ENCODE measurements around the gene SCCPDH. TPM values are rescaled to one million over a fixed set of nuclear protein-coding genes. Genes with fewer than 3 reads are reported as not detected.

Gene SCCPDH
- total RNA-seq, 4 donors from 2014 or later, result 0.95 to 8.2 (median 3.8) TPM

DNA sequence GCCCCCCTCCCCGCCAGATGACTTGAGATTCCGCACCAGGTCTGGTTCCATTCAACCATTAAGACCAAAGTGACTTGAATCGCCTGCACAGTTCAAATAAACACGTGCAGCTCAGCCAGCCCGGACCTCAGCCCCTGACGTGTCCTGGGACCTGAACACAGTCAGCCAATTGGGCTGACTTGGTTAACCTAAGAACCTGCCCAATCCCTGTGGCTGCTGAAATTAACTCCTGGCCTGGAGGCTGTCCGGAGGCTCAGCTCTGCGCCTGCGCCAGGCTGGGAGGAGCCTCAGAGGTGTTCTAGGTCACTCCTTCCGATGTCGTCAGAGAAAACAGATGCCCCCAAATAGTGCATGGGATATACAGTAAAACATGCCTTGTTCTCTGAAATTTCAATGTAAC, 73.4 kb downstream of the SCCPDH start:
- Histone ChIP-seq H3K4me1 (peaks cover 0 to 39% (median 13%) of the 10 kb centered on the region in 3 donors), H3K4me3 (no peak overlapping the region), H3K36me3 (no peaks in the 10 kb centered on the region), H3K9me3 (no peaks in the 10 kb centered on the region), H3K27me3 (peaks cover 0 to 52% (median 0%) of the 10 kb centered on the region in 4 donors), H3K27ac (no peak overlapping the region)
- intact Hi-C loops (cut with DNase I), result no loop called here
- WGBS, 2 donors, result 83 to 98% methylated on average over 6 to 7 of the region's 11 CpGs
- TF ChIP-seq, protein P1, sequence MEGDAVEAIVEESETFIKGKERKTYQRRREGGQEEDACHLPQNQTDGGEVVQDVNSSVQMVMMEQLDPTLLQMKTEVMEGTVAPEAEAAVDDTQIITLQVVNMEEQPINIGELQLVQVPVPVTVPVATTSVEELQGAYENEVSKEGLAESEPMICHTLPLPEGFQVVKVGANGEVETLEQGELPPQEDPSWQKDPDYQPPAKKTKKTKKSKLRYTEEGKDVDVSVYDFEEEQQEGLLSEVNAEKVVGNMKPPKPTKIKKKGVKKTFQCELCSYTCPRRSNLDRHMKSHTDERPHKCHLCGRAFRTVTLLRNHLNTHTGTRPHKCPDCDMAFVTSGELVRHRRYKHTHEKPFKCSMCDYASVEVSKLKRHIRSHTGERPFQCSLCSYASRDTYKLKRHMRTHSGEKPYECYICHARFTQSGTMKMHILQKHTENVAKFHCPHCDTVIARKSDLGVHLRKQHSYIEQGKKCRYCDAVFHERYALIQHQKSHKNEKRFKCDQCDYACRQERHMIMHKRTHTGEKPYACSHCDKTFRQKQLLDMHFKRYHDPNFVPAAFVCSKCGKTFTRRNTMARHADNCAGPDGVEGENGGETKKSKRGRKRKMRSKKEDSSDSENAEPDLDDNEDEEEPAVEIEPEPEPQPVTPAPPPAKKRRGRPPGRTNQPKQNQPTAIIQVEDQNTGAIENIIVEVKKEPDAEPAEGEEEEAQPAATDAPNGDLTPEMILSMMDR (IDR thresholded peaks at IDR 0.05), result no peak
- TF ChIP-seq POLR2A (IDR thresholded peaks at IDR 0.05), result no peak
- no peak for DNase-seq

- no peak for DNase-seq
- H3K4me1 ChIP-seq, result peaks cover 0 to 39% (median 13%) of the 10 kb centered on the region in 3 donors
- H3K9me3 ChIP-seq, result no peaks in the 10 kb centered on the region
- peaks cover 0 to 47% (median 0%) of the 10 kb centered on the region in 4 donors for H3K27me3 ChIP-seq
- WGBS, 2 donors, result 61 to 69% methylated on average over 3 to 4 of the region's 4 CpGs
- no peaks in the 10 kb centered on the region for H3K36me3 ChIP-seq
- no peak for TF ChIP-seq POLR2A (IDR thresholded peaks at IDR 0.05)
- TF ChIP-seq, protein P1 (IDR thresholded peaks at IDR 0.05), result no peak
- no peak overlapping the region for H3K4me3 ChIP-seq
- intact Hi-C loops (cut with DNase I), result no loop called here
- no peak overlapping the region for H3K27ac ChIP-seq
Measured at GRCh38 chr1:246798107-246798506, 73.9 kb downstream of the SCCPDH start.

DNA sequence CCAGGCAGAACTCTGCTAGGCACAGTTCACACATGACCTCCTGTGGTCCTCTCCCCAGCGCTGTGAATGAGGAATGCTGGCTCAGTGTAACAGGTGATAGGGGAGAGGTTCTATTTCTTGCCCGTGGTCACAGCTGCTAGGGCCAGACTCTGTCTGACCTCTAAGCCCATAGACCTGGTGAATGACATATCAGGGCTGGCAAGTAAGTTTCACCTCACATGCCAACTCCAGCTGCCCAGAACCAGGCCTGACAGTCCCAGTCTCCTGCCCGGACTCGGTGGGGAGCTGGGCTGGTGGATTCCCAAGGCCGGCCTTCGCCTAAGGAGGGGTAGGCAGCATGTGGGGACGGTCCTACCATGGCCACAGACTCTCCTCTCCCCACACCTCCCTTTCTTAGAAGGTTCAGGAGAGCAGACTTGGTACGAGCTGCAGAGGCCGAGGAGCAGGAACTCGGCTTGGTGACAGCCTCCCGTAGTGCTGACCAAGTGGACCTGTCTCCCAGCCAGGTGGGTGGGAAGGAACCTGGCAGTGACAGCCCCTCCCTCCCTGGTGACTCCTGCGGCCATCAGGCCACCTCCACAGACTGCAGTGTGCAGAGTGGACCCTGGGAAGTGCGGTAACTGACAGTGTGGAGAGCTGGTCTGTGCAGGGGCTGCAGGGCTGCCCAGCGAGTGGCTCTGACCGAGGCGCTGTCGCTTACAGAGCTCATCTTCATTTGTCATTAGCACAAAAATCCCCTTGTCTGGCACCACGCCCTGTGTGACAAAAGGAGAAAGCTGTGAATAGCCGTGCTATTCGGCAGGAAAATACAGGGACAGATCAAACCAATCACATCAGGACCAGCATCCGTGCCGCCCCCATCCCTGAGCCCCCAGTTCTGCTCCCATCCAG, 74.6 kb downstream of the SCCPDH start:
- peaks cover 0 to 35% (median 13%) of the 10 kb centered on the region in 3 donors for H3K4me1 ChIP-seq
- H3K27ac ChIP-seq, result no peak overlapping the region
- 51 to 61% methylated on average over 4 to 6 of the region's 22 CpGs for WGBS, 2 donors
- peaks cover 0 to 41% (median 0%) of the 10 kb centered on the region in 4 donors for H3K27me3 ChIP-seq
- no peak overlapping the region for H3K4me3 ChIP-seq
- H3K9me3 ChIP-seq, result no peaks in the 10 kb centered on the region
- intact Hi-C loops (cut with DNase I), result no loop called here
- no peaks in the 10 kb centered on the region for H3K36me3 ChIP-seq
- no peak for DNase-seq
- TF ChIP-seq, protein P1 (IDR thresholded peaks at IDR 0.05), result no peak
- no peak for TF ChIP-seq POLR2A (IDR thresholded peaks at IDR 0.05)

DNA sequence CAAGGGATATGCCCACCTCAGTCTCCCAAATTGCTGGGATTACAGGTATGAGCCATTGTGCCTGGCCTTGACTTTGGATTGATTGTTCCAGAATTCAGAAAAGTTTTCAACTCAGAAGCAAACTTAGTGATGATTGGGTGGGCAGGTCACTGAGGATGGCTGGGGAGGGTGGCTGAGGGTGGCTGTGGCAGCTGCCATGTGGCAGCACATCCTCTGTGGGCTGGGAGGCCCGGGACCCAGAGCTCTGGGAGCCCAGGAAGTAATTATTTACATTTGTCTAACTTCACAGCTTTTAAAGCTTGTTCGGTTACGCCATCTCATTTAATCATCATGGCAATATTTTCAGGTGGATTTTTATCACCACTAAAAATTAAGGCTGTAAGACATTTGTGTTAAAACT, 76.1 kb downstream of the SCCPDH start:
- Histone ChIP-seq H3K27ac (no peak overlapping the region), H3K4me1 (peaks cover 0 to 20% (median 3%) of the 10 kb centered on the region in 3 donors), H3K4me3 (no peak overlapping the region), H3K36me3 (no peaks in the 10 kb centered on the region), H3K9me3 (no peaks in the 10 kb centered on the region), H3K27me3 (peaks cover 0 to 26% (median 0%) of the 10 kb centered on the region in 4 donors)
- TF ChIP-seq, protein P1 (IDR thresholded peaks at IDR 0.05), result no peak
- TF ChIP-seq POLR2A (IDR thresholded peaks at IDR 0.05), result no peak
- no peak for DNase-seq
- intact Hi-C loops (cut with DNase I), result no loop called here
- WGBS, 2 donors, result 27 to 50% methylated on average over 1 to 3 of the region's 3 CpGs

DNA sequence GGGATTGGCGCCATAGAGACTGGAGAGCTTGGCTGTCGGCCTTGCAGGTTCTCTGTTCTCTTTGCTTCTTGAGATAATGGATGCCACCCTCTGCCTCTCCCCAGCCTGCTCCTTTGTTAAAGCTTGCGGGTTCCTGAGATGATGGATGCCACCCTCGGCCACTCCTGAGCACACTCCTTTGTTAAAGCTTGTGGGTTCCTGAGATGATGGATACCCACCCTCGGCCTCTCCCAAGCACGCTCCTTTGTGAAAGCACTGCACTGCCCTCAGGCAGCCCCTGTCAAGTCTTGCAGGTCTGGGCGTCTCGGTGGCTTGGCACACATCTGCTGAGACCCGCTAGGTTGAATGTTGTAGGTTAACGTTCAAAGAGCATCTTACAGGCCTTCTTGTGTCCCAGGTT, 76.5 kb downstream of the SCCPDH start:
- H3K9me3 ChIP-seq, result no peaks in the 10 kb centered on the region
- TF ChIP-seq POLR2A (IDR thresholded peaks at IDR 0.05), result no peak
- TF ChIP-seq, protein P1 (IDR thresholded peaks at IDR 0.05), result no peak
- intact Hi-C loops (cut with DNase I), result no loop called here
- H3K27ac ChIP-seq, result no peak overlapping the region
- H3K36me3 ChIP-seq, result no peaks in the 10 kb centered on the region
- peaks cover 0 to 22% (median 0%) of the 10 kb centered on the region in 4 donors for H3K27me3 ChIP-seq
- peaks cover 0 to 16% (median 3%) of the 10 kb centered on the region in 3 donors for H3K4me1 ChIP-seq
- H3K4me3 ChIP-seq, result no peak overlapping the region
- 39 to 77% methylated on average over 6 to 9 of the region's 10 CpGs for WGBS, 2 donors
- no peak for DNase-seq
